OCI-LY7 (cell line): ENCODE results near the gene SFRP4.

Source experiments
- CTCF ChIP-seq: fragments of 200-600 bp; sonication (generic); conservative IDR thresholded peaks from 2 replicates; pipeline ENCODE4 v1.5.1; 2014; ENCODE audit warnings: mild to moderate bottlenecking, antibody characterized with exemption, low read length, moderate library complexity, mixed read lengths
- EZH2phosphoT487 ChIP-seq: fragments of 200-600 bp; sonication (generic); IDR thresholded peaks from 2 replicates; pipeline ENCODE4 v1.6.1; 2018; ENCODE audit warnings: low read depth, borderline replicate concordance, mild to moderate bottlenecking, mixed run types, antibody characterized with exemption, low read length, moderate library complexity, mixed read lengths

GRCh38 chr7:37923996-37924395 lies 7.4 kb upstream of the SFRP4 start:
- TF ChIP-seq CTCF (no peak), EZH2phosphoT487 (no peak)
